ENCODE measurements around the gene ASB5. TPM values are rescaled to one million over a fixed set of nuclear protein-coding genes. Genes with fewer than 3 reads are reported as not detected.

The ASB5 gene
- total and polyA plus RNA-seq, 4 donors, result 0.08 to 0.40 (median 0.31) TPM; not detected in 1

DNA sequence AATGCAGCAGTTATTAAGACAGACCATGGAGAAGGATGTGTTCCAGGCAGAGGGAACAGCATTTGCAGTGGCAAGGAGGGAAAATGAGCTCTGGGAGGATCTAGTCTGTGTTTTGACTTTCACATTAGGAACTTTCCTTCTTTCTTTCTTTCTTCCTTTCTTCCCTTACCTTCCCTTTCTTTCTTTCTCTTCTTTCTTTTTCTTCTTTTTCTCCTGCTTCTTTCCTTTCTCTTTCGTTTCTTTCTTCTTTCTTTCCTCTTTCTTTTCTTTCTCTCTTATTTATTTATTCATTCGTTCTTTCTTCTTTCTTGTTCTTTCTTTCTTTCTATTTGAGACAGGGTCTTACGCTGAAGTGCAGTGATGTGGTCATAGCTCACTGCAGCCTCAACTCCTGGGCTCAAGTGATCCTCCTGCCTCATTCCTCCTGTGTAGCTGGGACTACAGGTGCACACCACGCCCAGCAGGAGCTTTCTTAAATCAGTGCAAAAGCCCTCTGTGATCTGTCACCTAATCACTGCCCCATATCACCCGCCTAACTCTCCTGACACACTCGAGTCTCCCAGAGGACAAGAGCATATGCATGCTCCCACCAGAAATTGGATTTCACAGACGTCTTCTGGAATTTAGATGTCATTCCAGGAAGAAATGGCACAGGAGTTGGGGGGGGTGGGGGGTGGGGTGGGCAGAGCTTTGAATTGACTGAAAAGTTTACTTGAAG is 58.3 kb downstream of the ASB5 start:
- ATAC-seq (ENCODE audit: insufficient read depth, low FRiP score), result no peak
- 80 to 83% methylated on average over 7 of the region's 7 CpGs for WGBS, 2 donors
- H3K4me3 ChIP-seq, result no peak overlapping the region
- H3K9me3 ChIP-seq (ENCODE audit: control insufficient read depth in 4 of 4, insufficient read depth in 3 of 4, low read length in 3 of 4), result no peaks in the 10 kb centered on the region
- no peaks in the 10 kb centered on the region for H3K36me3 ChIP-seq (ENCODE audit: control insufficient read depth in 4 of 4, insufficient read depth in 4 of 4, low read length in 4 of 4)
- TF ChIP-seq, protein P1, sequence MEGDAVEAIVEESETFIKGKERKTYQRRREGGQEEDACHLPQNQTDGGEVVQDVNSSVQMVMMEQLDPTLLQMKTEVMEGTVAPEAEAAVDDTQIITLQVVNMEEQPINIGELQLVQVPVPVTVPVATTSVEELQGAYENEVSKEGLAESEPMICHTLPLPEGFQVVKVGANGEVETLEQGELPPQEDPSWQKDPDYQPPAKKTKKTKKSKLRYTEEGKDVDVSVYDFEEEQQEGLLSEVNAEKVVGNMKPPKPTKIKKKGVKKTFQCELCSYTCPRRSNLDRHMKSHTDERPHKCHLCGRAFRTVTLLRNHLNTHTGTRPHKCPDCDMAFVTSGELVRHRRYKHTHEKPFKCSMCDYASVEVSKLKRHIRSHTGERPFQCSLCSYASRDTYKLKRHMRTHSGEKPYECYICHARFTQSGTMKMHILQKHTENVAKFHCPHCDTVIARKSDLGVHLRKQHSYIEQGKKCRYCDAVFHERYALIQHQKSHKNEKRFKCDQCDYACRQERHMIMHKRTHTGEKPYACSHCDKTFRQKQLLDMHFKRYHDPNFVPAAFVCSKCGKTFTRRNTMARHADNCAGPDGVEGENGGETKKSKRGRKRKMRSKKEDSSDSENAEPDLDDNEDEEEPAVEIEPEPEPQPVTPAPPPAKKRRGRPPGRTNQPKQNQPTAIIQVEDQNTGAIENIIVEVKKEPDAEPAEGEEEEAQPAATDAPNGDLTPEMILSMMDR (IDR thresholded peaks at IDR 0.05; ENCODE audit: control extremely low read depth, extremely low read depth), result no peak
- DNase-seq, result no peak
- H3K9ac ChIP-seq (ENCODE audit: insufficient read depth in 1 of 2, low read length in 2 of 2), result no peak overlapping the region
- no peak overlapping the region for H3K27ac ChIP-seq (ENCODE audit: low read depth in 1 of 2, low read length in 1 of 2)
- no peaks in the 10 kb centered on the region for H3K27me3 ChIP-seq (ENCODE audit: control insufficient read depth in 3 of 3, insufficient read depth in 3 of 3, low read length in 2 of 3)
- no peaks in the 10 kb centered on the region for H3K4me1 ChIP-seq (ENCODE audit: control insufficient read depth in 5 of 5, insufficient read depth in 5 of 5, low read length in 5 of 5)

DNA sequence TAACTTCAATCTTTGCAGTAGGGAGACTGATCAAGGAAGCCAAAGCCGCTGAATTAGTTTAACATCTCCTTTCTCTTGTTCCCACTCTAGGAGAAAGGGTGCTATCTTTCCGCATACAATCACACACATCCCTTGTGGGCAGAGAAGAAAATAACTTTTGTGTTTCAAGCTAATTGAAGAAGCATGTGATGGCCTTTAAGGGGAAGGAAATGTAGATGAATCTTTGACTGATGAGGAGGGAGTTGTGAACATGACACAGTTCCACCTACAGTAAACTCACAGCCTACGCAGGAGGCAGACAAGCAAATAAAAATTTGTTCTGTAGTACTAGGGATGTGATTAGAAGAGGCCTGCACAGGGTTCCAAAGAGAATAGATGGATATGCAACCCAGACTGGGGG is 58.9 kb downstream of the ASB5 start:
- H3K27ac ChIP-seq (ENCODE audit: low read depth in 1 of 2, low read length in 1 of 2), result no peak overlapping the region
- H3K9me3 ChIP-seq (ENCODE audit: control insufficient read depth in 4 of 4, insufficient read depth in 3 of 4, low read length in 3 of 4), result no peaks in the 10 kb centered on the region
- DNase-seq (no peak), ATAC-seq (ENCODE audit: insufficient read depth, low FRiP score) (no peak)
- no peaks in the 10 kb centered on the region for H3K27me3 ChIP-seq (ENCODE audit: control insufficient read depth in 3 of 3, insufficient read depth in 3 of 3, low read length in 2 of 3)
- H3K9ac ChIP-seq (ENCODE audit: insufficient read depth in 1 of 2, low read length in 2 of 2), result no peak overlapping the region
- no peaks in the 10 kb centered on the region for H3K4me1 ChIP-seq (ENCODE audit: control insufficient read depth in 5 of 5, insufficient read depth in 5 of 5, low read length in 5 of 5)
- no peaks in the 10 kb centered on the region for H3K36me3 ChIP-seq (ENCODE audit: control insufficient read depth in 4 of 4, insufficient read depth in 4 of 4, low read length in 4 of 4)
- no peak overlapping the region for H3K4me3 ChIP-seq
- TF ChIP-seq, protein P1 (IDR thresholded peaks at IDR 0.05; ENCODE audit: control extremely low read depth, extremely low read depth), result no peak
- WGBS, 2 donors, result 88 to 93% methylated on average over 3 of the region's 3 CpGs

DNA sequence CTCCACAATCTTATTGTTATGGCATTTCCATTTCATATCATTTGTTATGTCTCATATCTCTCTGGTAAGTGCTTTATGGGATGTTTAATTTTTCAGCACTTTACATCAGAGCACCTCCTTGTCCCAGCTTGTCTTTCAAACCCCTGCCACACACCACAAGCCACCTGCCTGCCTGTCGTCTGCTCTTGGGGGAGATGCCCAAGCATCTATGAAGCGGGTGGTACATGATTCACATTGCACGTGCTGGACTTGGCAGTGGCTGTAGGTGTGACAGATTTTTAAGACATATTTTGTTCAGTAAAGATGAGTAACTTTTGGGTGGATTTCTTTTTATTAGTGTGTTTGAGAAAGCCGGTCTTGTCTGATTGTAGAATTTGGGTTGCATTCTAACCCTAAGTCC is 59.5 kb downstream of the ASB5 start:
- TF ChIP-seq, protein P1 (IDR thresholded peaks at IDR 0.05; ENCODE audit: control extremely low read depth, extremely low read depth), result no peak
- Histone ChIP-seq H3K27me3 (ENCODE audit: control insufficient read depth in 3 of 3, insufficient read depth in 3 of 3, low read length in 2 of 3) (no peaks in the 10 kb centered on the region), H3K9ac (ENCODE audit: insufficient read depth in 1 of 2, low read length in 2 of 2) (no peak overlapping the region), H3K4me3 (no peak overlapping the region), H3K36me3 (ENCODE audit: control insufficient read depth in 4 of 4, insufficient read depth in 4 of 4, low read length in 4 of 4) (no peaks in the 10 kb centered on the region), H3K27ac (ENCODE audit: low read depth in 1 of 2, low read length in 1 of 2) (no peak overlapping the region), H3K9me3 (ENCODE audit: control insufficient read depth in 4 of 4, insufficient read depth in 3 of 4, low read length in 3 of 4) (no peaks in the 10 kb centered on the region), H3K4me1 (ENCODE audit: control insufficient read depth in 5 of 5, insufficient read depth in 5 of 5, low read length in 5 of 5) (no peaks in the 10 kb centered on the region)
- no peak for DNase-seq
- 88 to 96% methylated on average over 4 of the region's 4 CpGs for WGBS, 2 donors
- ATAC-seq (ENCODE audit: insufficient read depth, low FRiP score), result no peak

DNA sequence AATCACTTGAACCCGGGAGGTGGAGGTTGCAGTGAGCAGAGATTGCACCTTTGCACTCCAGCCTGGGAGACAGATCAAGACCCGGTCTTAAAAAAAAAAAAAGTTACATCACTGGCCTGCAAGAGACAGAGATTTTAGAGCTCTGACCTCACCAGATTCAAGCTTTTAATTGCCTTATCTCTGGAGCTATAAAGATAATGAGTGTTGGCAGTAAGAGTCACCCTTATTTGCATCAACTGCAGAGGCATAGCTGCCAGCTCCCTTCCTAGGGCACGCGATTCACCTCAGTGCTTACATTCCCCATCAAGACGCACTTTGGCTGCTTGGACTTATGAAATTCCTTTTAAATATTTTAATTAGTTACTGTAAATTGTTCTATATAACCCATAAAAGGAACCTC is 61.2 kb downstream of the ASB5 start:
- Histone ChIP-seq H3K27ac (ENCODE audit: low read depth in 1 of 2, low read length in 1 of 2) (no peak overlapping the region), H3K27me3 (ENCODE audit: control insufficient read depth in 3 of 3, insufficient read depth in 3 of 3, low read length in 2 of 3) (no peaks in the 10 kb centered on the region), H3K4me3 (no peak overlapping the region), H3K9ac (ENCODE audit: insufficient read depth in 1 of 2, low read length in 2 of 2) (no peak overlapping the region), H3K4me1 (ENCODE audit: control insufficient read depth in 5 of 5, insufficient read depth in 5 of 5, low read length in 5 of 5) (no peaks in the 10 kb centered on the region), H3K36me3 (ENCODE audit: control insufficient read depth in 4 of 4, insufficient read depth in 4 of 4, low read length in 4 of 4) (no peaks in the 10 kb centered on the region), H3K9me3 (ENCODE audit: control insufficient read depth in 4 of 4, insufficient read depth in 3 of 4, low read length in 3 of 4) (no peaks in the 10 kb centered on the region)
- ATAC-seq (ENCODE audit: insufficient read depth, low FRiP score), result no peak
- TF ChIP-seq, protein P1 (IDR thresholded peaks at IDR 0.05; ENCODE audit: control extremely low read depth, extremely low read depth), result no peak
- 86 to 93% methylated on average over 5 of the region's 5 CpGs for WGBS, 2 donors
- no peak for DNase-seq

All from lung (tissue), 12 donors.